Liver (tissue), 3 donors: ENCODE results near the gene CSMD2.

Experiments
- CTCF ChIP-seq: fragments of 150-350 bp; IDR thresholded peaks from 2 replicates; pipeline ENCODE4 v1.5.1; 2017; ENCODE audit warnings: improper control_type of control experiment, low read depth, low read length; ENCODE audit not compliant: missing input control
- EGR1 ChIP-seq, 2 donors: IDR thresholded peaks; 2 replicates each; pipeline ENCODE4 v1.6.1; 2016 to 2018; ENCODE audit warnings: antibody characterized with exemption in 2 of 2, low read depth in 2 of 2
- FOXA1 ChIP-seq: IDR thresholded peaks from 2 replicates; pipeline ENCODE4 v1.6.1; 2016; ENCODE audit warnings: antibody characterized with exemption
- JUND ChIP-seq, 2 donors: IDR thresholded peaks; 2 replicates each; pipeline ENCODE4 v1.6.1; 2016; ENCODE audit warnings: antibody characterized with exemption in 2 of 2
- RXRA ChIP-seq, 2 donors: IDR thresholded peaks; 2 replicates each; pipeline ENCODE4 v1.6.1; 2017 to 2018; ENCODE audit warnings: antibody characterized with exemption in 2 of 2, mild to moderate bottlenecking in 1 of 2
- TF ChIP-seq, protein P1 (sequence below): IDR thresholded peaks from 2 replicates; pipeline ENCODE4 v1.6.1; 2016; ENCODE audit warnings: antibody characterized with exemption
- TF ChIP-seq, protein P2 (sequence below): IDR thresholded peaks from 2 replicates; pipeline ENCODE4 v1.6.1; 2016; ENCODE audit warnings: antibody characterized with exemption
- TF ChIP-seq, protein P3 (sequence below): IDR thresholded peaks from 2 replicates; pipeline ENCODE4 v1.6.1; 2016; ENCODE audit warnings: antibody characterized with exemption, mild to moderate bottlenecking
- donor health status: healthy.
- donor health status: healthy.

DNA sequence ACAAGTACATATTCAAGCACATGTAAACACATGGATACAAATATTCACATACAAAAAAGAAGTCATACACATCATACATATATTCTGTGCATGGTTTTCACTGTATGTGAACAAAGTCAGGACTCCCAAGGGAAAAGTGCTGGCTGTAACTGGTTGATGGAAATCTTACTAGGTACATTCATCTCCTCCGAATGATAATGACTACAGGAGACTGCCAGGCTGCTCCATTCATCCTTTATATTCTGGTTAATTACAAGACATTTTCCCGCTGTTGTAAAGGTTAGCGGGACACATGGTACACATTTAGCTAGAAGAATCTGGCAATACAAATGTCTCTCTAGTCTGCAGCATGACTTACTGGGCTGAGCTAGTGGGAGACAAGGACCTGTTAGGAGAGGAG lies 327.4 kb downstream of the CSMD2 start:
- TF ChIP-seq FOXA1 (no peak), CTCF (no peak), JUND (IDR thresholded peaks at IDR 0.05) (no peak), EGR1 (IDR thresholded peaks at IDR 0.05; ENCODE audit: low read depth in 2 of 2) (no peak), RXRA (IDR thresholded peaks at IDR 0.05) (no peak)
- TF ChIP-seq, protein P1, sequence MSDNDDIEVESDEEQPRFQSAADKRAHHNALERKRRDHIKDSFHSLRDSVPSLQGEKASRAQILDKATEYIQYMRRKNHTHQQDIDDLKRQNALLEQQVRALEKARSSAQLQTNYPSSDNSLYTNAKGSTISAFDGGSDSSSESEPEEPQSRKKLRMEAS = no peak
- TF ChIP-seq, protein P2, sequence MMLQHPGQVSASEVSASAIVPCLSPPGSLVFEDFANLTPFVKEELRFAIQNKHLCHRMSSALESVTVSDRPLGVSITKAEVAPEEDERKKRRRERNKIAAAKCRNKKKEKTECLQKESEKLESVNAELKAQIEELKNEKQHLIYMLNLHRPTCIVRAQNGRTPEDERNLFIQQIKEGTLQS = no peak
- TF ChIP-seq, protein P3, sequence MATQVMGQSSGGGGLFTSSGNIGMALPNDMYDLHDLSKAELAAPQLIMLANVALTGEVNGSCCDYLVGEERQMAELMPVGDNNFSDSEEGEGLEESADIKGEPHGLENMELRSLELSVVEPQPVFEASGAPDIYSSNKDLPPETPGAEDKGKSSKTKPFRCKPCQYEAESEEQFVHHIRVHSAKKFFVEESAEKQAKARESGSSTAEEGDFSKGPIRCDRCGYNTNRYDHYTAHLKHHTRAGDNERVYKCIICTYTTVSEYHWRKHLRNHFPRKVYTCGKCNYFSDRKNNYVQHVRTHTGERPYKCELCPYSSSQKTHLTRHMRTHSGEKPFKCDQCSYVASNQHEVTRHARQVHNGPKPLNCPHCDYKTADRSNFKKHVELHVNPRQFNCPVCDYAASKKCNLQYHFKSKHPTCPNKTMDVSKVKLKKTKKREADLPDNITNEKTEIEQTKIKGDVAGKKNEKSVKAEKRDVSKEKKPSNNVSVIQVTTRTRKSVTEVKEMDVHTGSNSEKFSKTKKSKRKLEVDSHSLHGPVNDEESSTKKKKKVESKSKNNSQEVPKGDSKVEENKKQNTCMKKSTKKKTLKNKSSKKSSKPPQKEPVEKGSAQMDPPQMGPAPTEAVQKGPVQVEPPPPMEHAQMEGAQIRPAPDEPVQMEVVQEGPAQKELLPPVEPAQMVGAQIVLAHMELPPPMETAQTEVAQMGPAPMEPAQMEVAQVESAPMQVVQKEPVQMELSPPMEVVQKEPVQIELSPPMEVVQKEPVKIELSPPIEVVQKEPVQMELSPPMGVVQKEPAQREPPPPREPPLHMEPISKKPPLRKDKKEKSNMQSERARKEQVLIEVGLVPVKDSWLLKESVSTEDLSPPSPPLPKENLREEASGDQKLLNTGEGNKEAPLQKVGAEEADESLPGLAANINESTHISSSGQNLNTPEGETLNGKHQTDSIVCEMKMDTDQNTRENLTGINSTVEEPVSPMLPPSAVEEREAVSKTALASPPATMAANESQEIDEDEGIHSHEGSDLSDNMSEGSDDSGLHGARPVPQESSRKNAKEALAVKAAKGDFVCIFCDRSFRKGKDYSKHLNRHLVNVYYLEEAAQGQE = no peak
